Measurements from ENCODE around the gene ZXDC. TPM values are rescaled to one million over a fixed set of nuclear protein-coding genes. Genes with fewer than 3 reads are reported as not detected.
A peak's percentile ranks its signal among the peaks of the same experiment; 100 is the strongest.

Gene ZXDC
- total and polyA plus RNA-seq, 2 donors (not counting 1 experiment from before 2014, with no cell fraction given), result 38.9 to 70.9 TPM

- peaks cover 9 to 58% of the 10 kb centered on the region in 2 experiments for H3K36me3 ChIP-seq (replicated peaks in 1 of 2; ENCODE audit: control extremely low read depth in 1 of 2, control insufficient read depth in 1 of 2, extremely low read depth in 1 of 2, insufficient read depth in 2 of 2, low read length in 1 of 2)
- DNase-seq, result no peak
- Mint-ChIP-seq H3K27ac (no peak overlapping the region), H3K9me3 (ENCODE audit: insufficient read depth) (no peaks in the 10 kb centered on the region), H3K4me3 (peak overlapping the region; percentile 79), H3K27me3 (no peaks in the 10 kb centered on the region), H3K4me1 (peaks cover 46% of the 10 kb centered on the region)
- peaks cover 0 to 7% (median 0%) of the 10 kb centered on the region in 3 donors for H3K9me3 ChIP-seq (ENCODE audit: control extremely low read depth in 1 of 3, control insufficient read depth in 2 of 3, insufficient read depth in 1 of 3, low read length in 2 of 3)
- H3K4me3 ChIP-seq (ENCODE audit: control extremely low read depth in 1 of 5, extremely low read depth in 1 of 5, insufficient read depth in 1 of 5, low read depth in 2 of 5, low read length in 4 of 5), result no peak overlapping the region
- H4K20me1 ChIP-seq (ENCODE audit: control insufficient read depth, insufficient read depth, low read length, poor library complexity, severe bottlenecking), result peaks cover 63% of the 10 kb centered on the region
- H3K27me3 ChIP-seq (replicated peaks in 1 of 4; ENCODE audit: control extremely low read depth in 1 of 4, control insufficient read depth in 3 of 4, insufficient read depth in 4 of 4, low read length in 3 of 4), result no peaks in the 10 kb centered on the region
- 58% methylated on average over 5 of the region's 8 CpGs for WGBS (ENCODE audit: insufficient coverage)
- H3K27ac ChIP-seq (ENCODE audit: low read length in 2 of 2), result no peak overlapping the region
- H3K9ac ChIP-seq (ENCODE audit: low read length), result no peak overlapping the region
- H3K4me2 ChIP-seq (replicated peaks; ENCODE audit: low read depth, low read length, poor library complexity, severe bottlenecking), result peak overlapping the region; percentile 45
- peaks cover 35 to 39% of the 10 kb centered on the region in 2 donors for H3K4me1 ChIP-seq (ENCODE audit: control insufficient read depth in 2 of 2, insufficient read depth in 2 of 2, low read length in 2 of 2)
- ChIA-PET CTCF (no interaction called here), POLR2A (no interaction called here)
- intact Hi-C loops (cut with micrococcal nuclease), result loop anchor here (10.0 kb wide), 2 partner anchors 878 to 1222 kb away; partner anchors contain the start of gene OSBPL11
- TF ChIP-seq CTCF (IDR thresholded peaks at IDR 0.05) (no peak), EZH2 (IDR thresholded peaks at IDR 0.05; ENCODE audit: borderline replicate concordance, insufficient read depth, low read depth, low read length, poor library complexity, severe bottlenecking) (no peak)
- no peak overlapping the region for H2AFZ ChIP-seq (ENCODE audit: insufficient read depth, low read depth, low read length, poor library complexity, severe bottlenecking)
- ATAC-seq (ENCODE audit: low read depth), result no peak
- H3K79me2 ChIP-seq (ENCODE audit: control insufficient read depth, insufficient read depth, low read length), result peaks cover 71% of the 10 kb centered on the region
Observed at GRCh38 chr3:126472277-126473006, 3.2 kb downstream of the ZXDC start.

GRCh38 chr3:126469479-126469878 is 6.2 kb downstream of the ZXDC start:
- H4K20me1 ChIP-seq (ENCODE audit: control insufficient read depth, insufficient read depth, low read length, poor library complexity, severe bottlenecking), result peaks cover 87% of the 10 kb centered on the region
- peaks cover 36% of the 10 kb centered on the region for H3K4me1 Mint-ChIP-seq
- H3K27ac ChIP-seq (ENCODE audit: low read length in 2 of 2), result no peak overlapping the region
- no peaks in the 10 kb centered on the region for H3K27me3 ChIP-seq (replicated peaks in 1 of 4; ENCODE audit: control extremely low read depth in 1 of 4, control insufficient read depth in 3 of 4, insufficient read depth in 4 of 4, low read length in 3 of 4)
- no peak for ATAC-seq (ENCODE audit: low read depth)
- H3K27me3 Mint-ChIP-seq, result no peaks in the 10 kb centered on the region
- no peaks in the 10 kb centered on the region for H3K9me3 ChIP-seq (ENCODE audit: control extremely low read depth in 1 of 3, control insufficient read depth in 2 of 3, insufficient read depth in 1 of 3, low read length in 2 of 3)
- H3K9me3 Mint-ChIP-seq (ENCODE audit: insufficient read depth), result no peaks in the 10 kb centered on the region
- TF ChIP-seq EZH2 (IDR thresholded peaks at IDR 0.05; ENCODE audit: borderline replicate concordance, insufficient read depth, low read depth, low read length, poor library complexity, severe bottlenecking) (no peak), CTCF (IDR thresholded peaks at IDR 0.05) (no peak)
- H3K9ac ChIP-seq (ENCODE audit: low read length), result no peak overlapping the region
- no peak overlapping the region for H3K4me3 ChIP-seq (ENCODE audit: control extremely low read depth in 1 of 5, extremely low read depth in 1 of 5, insufficient read depth in 1 of 5, low read depth in 2 of 5, low read length in 4 of 5)
- peaks cover 77% of the 10 kb centered on the region for H3K79me2 ChIP-seq (ENCODE audit: control insufficient read depth, insufficient read depth, low read length)
- peaks cover 25 to 26% of the 10 kb centered on the region in 2 donors for H3K4me1 ChIP-seq (ENCODE audit: control insufficient read depth in 2 of 2, insufficient read depth in 2 of 2, low read length in 2 of 2)
- H3K27ac Mint-ChIP-seq, result no peak overlapping the region
- 98% methylated on average over 5 of the region's 11 CpGs for WGBS (ENCODE audit: insufficient coverage)
- intact Hi-C loops (cut with micrococcal nuclease), result no loop called here
- DNase-seq, result no peak
- peaks cover 17 to 85% of the 10 kb centered on the region in 2 experiments for H3K36me3 ChIP-seq (replicated peaks in 1 of 2; ENCODE audit: control extremely low read depth in 1 of 2, control insufficient read depth in 1 of 2, extremely low read depth in 1 of 2, insufficient read depth in 2 of 2, low read length in 1 of 2)
- no peak overlapping the region for H2AFZ ChIP-seq (ENCODE audit: insufficient read depth, low read depth, low read length, poor library complexity, severe bottlenecking)
- no peak overlapping the region for H3K4me2 ChIP-seq (replicated peaks; ENCODE audit: low read depth, low read length, poor library complexity, severe bottlenecking)
- POLR2A ChIA-PET, result no interaction called here
- no peak overlapping the region for H3K4me3 Mint-ChIP-seq
- CTCF ChIA-PET, result no interaction called here
